Adipose tissue (tissue), 3 donors: Measurements from ENCODE around the gene FBXO41. TPM values are rescaled to one million over a fixed set of nuclear protein-coding genes. Genes with fewer than 3 reads are reported as not detected.

Experiments
- H3K27ac ChIP-seq: one replicate; pipeline ENCODE4 v1.5.1; 2013; ENCODE audit warnings: low read depth, low read length
- WGBS, 3 donors: extraction: QIAGEN DNeasy Blood & Tissue Kit; methylation state at CpG; one replicate each; pipeline ENCODE4 v1.1.7; 2013; 5-methylcytosine and 5-hydroxymethylcytosine counted together
- polyA plus RNA-seq, 3 donors: library from polyadenylated mRNA; stranded (reverse); fragments of 200-250 nt; gene quantifications; one replicate each; pipeline ENCODE4 v1.2.3, GENCODE V29; 2013
- donor health status: healthy with polysubstance abuse.
- donor health status: Bipolar disorder and iron deficiency.
- donor health status: healthy.

Gene FBXO41
- polyA plus RNA-seq, 3 donors: 0.45 to 1.5 (median 0.51) TPM

- 59 to 68% (median 63%) methylated on average over 4 of the region's 4 CpGs for WGBS, 3 donors
- H3K27ac ChIP-seq: no peak overlapping the region
Measured at GRCh38 chr2:73255007-73255644, 29.2 kb downstream of the FBXO41 start.

DNA sequence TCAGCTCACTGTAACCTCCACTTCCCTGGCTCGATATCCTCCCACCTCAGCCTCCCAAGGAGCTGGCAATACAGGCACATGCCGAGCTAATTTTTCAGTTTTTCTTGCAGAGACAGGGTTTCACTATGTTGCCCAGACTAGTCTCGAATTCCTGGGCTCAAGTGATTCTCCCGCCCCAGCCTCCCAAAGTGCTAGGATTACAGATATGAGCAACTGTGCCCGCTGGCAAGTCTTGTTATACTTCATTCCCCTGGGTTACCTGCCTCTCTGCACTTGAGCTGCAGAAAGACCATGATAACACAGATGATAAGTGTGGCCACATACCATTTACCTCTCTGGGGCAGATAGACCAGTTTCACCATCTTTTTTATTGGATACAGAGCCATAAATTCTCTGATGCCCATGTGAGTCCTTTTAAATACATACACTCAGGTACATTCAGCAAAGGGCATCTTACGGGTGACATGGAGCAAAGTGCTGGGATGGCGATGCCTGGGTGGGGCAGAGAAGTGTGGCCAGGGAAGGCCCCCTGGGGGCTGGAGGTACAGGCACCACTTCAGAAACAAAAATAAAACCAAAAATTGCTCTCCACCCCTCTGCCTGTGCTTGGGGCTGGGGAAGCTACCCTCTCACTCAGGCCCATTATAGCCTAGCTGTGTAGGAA lies 29.8 kb downstream of the FBXO41 start:
- 92 to 95% (median 93%) methylated on average over 7 of the region's 7 CpGs for WGBS, 3 donors
- no peak overlapping the region for H3K27ac ChIP-seq

GRCh38 chr2:73253901-73254300 lies 30.4 kb downstream of the FBXO41 start:
- no peak overlapping the region for H3K27ac ChIP-seq
- WGBS, 3 donors: 79 to 92% (median 85%) methylated on average over 3 of the region's 3 CpGs

DNA sequence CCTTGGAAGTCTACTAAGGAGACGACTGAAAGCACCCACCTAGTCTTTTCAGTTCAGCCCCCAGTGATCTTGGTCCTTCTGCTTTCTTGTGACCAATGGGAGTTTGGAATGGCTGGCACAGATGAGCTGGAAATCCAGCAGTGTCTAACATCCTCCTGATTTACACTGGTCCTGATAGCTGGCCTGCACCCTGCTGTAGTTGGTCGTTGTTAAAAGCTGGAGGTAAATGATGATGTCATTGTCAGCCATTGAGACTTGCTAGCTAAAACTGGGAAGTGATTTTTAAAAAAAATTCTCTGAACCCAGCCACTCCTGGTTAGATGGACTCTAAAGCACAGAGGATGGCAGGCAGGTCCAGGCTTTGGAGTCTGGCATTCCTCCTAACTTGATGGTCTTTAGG lies 30.9 kb downstream of the FBXO41 start:
- no peak overlapping the region for H3K27ac ChIP-seq
- 53 to 82% (median 56%) methylated on average over 2 of the region's 2 CpGs for WGBS, 3 donors

GRCh38 chr2:73252238-73253027 lies 31.8 kb downstream of the FBXO41 start:
- H3K27ac ChIP-seq: no peak overlapping the region
- 86 to 95% (median 87%) methylated on average over 17 of the region's 17 CpGs for WGBS, 3 donors

DNA sequence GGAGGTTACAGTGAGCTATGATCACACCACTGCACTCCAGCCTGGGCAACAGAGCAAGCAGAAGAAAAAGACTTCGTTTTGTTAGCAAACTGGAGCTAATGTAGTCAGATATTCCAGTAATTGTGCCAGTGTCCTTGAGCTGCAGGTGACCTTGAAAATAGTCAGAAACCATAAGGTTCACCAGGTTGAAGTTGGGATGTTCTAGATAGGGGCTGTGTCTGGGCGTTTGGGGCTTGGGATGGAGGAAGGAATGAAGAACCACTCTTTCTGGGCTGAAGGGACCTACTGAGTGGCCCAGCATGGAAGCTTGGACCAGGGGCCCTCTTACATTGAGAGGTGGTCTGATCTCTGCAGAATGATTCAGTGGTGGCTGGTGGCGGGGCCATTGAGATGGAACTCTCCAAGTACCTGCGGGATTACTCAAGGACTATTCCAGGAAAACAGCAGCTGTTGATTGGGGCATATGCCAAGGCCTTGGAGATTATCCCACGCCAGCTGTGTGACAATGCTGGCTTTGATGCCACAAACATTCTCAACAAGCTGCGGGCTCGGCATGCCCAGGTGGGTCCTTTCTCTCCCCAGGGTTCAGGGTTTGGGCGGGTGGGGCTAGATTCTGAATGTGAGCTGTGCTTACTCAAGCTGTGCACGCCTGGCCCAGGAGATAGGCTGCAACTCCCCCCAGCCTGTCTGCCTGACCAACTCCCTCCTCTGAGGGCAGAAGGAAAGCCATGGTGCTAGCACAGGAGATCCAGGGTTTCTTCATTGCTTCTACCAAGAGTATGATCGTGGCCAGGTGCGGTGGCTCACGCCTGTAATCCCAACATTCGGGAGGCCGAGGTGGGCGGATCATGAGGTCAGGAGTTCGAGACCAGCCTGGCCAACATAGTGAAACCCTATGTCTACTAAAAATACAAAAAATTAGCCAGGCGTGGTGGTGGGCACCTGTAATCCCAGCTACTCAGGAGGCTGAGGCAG lies 33.1 kb downstream of the FBXO41 start:
- no peak overlapping the region for H3K27ac ChIP-seq
- WGBS, 3 donors: 62 to 95% (median 93%) methylated on average over 17 of the region's 17 CpGs

GRCh38 chr2:73249636-73250035 lies 34.6 kb downstream of the FBXO41 start:
- no peak overlapping the region for H3K27ac ChIP-seq
- 81 to 87% (median 85%) methylated on average over 9 of the region's 9 CpGs for WGBS, 3 donors

DNA sequence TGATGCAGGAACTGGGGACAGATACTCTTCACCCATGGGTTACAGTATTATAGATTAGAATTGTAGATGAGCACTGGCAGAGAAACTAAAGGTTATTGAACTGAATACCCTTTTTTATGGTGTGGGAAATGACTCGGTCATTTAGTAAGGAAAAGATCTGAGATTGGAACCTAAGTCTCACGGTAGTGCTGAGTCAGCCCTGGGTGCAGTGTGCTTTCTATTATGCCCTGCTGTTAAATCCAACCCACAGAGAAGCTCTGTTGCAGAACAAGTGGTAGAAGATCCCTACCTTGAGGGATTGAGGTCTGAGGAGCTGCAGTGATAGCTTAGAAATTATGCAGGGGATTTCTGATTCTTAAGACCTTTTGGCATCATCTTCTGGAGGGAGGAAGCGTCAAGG lies 37.4 kb downstream of the FBXO41 start:
- no peak overlapping the region for H3K27ac ChIP-seq
- 69 to 77% (median 77%) methylated on average over 3 of the region's 3 CpGs for WGBS, 3 donors

- H3K27ac ChIP-seq: no peak overlapping the region
- WGBS, 3 donors: 89 to 97% (median 95%) methylated on average over 3 of the region's 3 CpGs
Measured at GRCh38 chr2:73244580-73244979, 39.7 kb downstream of the FBXO41 start.

DNA sequence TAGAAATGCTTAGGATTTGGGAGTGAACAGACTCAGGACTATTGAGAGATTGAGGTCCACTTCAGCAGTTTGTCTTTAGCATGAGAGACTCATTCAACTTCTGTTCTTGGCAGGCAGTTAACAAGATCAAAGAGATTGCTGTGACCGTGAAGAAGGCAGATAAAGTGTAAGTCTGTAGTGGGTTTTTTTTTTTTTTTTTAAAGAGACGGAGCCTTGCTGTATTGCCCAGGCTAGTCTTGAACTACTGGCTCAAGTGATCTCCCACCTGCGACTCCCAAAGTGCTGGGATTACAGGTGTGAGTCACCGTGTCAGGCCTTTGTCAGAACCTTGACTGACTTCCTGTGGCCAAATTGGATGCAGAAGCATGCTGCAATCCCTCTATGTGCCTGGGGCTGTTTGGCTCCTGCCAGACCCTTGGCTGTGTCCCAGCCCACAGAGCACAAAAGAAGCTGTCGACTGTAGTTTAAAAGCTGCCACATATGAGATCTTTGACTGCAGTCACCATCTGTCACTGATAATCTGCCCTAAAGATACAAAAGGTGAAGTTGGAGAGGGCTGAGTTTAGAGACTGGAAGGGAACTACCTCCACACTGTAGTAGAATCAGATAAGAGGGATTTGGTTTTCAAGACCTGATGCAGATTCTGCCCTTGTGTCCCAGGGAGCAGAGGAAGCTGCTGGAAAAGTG lies 40.3 kb downstream of the FBXO41 start:
- no peak overlapping the region for H3K27ac ChIP-seq
- WGBS, 3 donors: 31 to 66% (median 59%) methylated on average over 5 of the region's 5 CpGs

GRCh38 chr2:73239776-73240175 lies 44.5 kb downstream of the FBXO41 start:
- H3K27ac ChIP-seq: no peak overlapping the region
- WGBS, 3 donors: 40 to 76% (median 52%) methylated on average over 3 of the region's 3 CpGs

DNA sequence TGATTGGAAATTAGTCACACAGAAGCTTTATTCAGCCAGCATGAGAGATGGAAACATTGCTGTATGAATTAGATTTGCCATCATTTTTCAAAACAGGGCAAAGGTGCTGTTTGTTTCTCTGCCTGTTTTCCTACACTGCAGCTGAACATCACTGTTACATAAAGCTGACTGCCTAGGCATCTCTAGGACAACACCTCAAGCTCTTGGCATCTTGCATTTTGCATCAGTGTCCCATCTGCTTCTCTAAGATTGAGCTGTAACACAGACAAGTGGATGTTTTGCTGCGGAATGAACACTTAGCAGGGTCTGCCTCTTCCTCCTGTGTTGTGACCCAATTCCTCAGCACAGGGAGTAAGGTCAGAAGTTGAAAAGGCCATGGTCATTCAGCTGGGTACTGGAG lies 45.3 kb downstream of the FBXO41 start:
- no peak overlapping the region for H3K27ac ChIP-seq
- WGBS, 3 donors: 81 to 93% (median 91%) methylated on average over 1 of the region's 1 CpG

DNA sequence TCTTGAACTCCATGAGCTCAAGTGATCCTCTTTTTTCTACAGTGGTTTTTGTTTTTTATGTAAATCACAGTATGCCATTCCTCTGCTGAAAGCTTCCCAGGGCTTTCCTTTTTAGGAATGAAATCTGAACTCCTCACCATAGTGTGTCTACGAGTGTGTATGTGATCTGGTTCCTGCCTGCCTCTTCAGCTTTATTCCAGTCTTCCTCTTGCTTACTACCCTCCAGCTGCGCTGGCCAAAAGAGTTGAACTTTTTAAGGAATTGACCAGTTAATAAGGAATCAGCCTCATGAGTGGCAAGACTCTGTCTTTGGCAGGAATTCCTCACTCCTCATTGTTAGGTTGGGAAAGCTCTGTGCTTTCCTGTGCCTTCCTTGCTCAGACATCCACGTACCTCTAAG lies 46.1 kb downstream of the FBXO41 start:
- 66 to 84% (median 75%) methylated on average over 3 of the region's 3 CpGs for WGBS, 3 donors

GRCh38 chr2:73237168-73237567 lies 47.1 kb downstream of the FBXO41 start:
- WGBS, 3 donors: 64 to 69% (median 66%) methylated on average over 1 of the region's 1 CpG
- no peak overlapping the region for H3K27ac ChIP-seq

More for the DNA sequence above, 46.1 kb downstream of the FBXO41 start:
- no peak overlapping the region for H3K27ac ChIP-seq

- WGBS, 3 donors: 51 to 62% (median 61%) methylated on average over 11 of the region's 11 CpGs
- H3K27ac ChIP-seq: no peak overlapping the region
Measured at GRCh38 chr2:73235315-73236028, 48.8 kb downstream of the FBXO41 start.

DNA sequence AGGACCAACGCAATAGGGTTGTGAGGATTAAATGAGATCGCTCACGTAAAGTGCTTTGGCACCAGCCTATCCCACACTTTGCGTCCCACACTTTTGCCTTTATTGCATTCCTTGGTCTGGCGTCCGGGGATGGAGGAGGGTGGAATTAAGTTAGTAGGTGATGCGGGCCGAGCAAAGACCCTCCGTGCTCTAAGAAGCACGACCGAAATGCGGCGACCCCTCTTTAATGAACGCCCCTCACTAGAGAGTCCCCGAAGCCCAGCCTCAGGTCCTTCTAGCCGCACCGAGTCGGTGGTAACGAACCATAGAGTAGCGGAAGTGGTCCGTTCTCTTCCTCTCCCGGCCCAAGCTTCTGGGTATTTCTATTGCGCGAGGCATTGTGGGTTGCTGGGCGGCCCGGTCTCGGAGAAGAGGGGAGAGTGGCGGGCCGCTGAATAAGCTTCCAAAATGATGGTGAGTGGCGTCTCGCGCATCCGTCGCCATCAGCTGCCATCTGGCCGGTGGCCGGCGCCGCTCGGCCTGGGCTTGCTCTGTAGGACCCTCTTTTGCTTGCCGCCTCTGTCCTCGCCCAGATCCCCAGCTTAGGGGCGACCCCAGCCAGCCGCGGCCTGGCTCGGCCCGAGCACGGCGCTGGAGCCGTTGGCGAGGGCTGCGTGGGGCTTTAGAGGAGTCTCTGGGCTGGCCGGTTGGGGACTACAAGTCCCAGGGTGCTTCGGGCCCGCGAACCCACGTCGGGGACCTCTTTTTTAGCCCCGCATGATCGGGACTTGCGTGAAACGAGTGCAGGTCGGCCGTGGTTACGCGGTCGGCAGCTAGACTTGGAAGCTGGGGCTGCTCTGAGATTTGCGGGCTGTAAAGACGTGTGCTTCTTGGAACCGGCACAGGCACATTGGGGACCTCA lies 50.1 kb downstream of the FBXO41 start, which contains the start of gene CCT7:
TSS of gene CCT7 (plus strand) at position 377 of the 901 bp plus-strand sequence. CDS start at position 448, 71 bp downstream.
- no peak within 1 kb of the TSS for H3K27ac ChIP-seq
- 0 to 1% (median 0%) methylated on average over 67 to 69 of the region's 69 CpGs for WGBS, 3 donors
